GM08714 (cell line): ENCODE results near the gene CYP3A4.
"Not testable (repeated sequence)": the region's sequence is repeated elsewhere in the genome, so short reads cannot be mapped to it uniquely, and the experiment has no call there.

ENCODE experiments used
- H3K4me3 ChIP-seq: fragments of 200-500 bp; sonication (Bioruptor generic); 2 replicates; pipeline ENCODE4 v1.5.1; 2014; ENCODE audit warnings: mild to moderate bottlenecking, low read length, inconsistent platforms
- ZNF274 ChIP-seq: IDR thresholded peaks from 2 replicates; pipeline ENCODE4 v1.6.1; 2012; ENCODE audit warnings: mild to moderate bottlenecking, low read depth, low read length

CYP3A4 gene

GRCh38 chr7:99742737-99743394 lies 41.1 kb downstream of the CYP3A4 start:
- no peak overlapping the region for H3K4me3 ChIP-seq
- no peak for TF ChIP-seq ZNF274

- H3K4me3 ChIP-seq, result no peak overlapping the region
These were observed 42.6 kb downstream of the CYP3A4 start for GRCh38 chr7:99741441-99741795.

GRCh38 chr7:99740573-99741440 lies 43.2 kb downstream of the CYP3A4 start:
- no peak overlapping the region for H3K4me3 ChIP-seq
- no peak for TF ChIP-seq ZNF274

More at GRCh38 chr7:99741441-99741795, 42.6 kb downstream of the CYP3A4 start:
- TF ChIP-seq ZNF274, result no peak

- no peak overlapping the region for H3K4me3 ChIP-seq
- no peak for TF ChIP-seq ZNF274
These were observed 44.0 kb downstream of the CYP3A4 start for GRCh38 chr7:99739699-99740572.

GRCh38 chr7:99737726-99738125 lies 46.3 kb downstream of the CYP3A4 start:
- TF ChIP-seq ZNF274, result no peak
- H3K4me3 ChIP-seq, result no peak overlapping the region

- not testable (repeated sequence) for H3K4me3 ChIP-seq
These were observed 47.3 kb downstream of the CYP3A4 start for GRCh38 chr7:99736667-99737066.

GRCh38 chr7:99734987-99735386 lies 49.0 kb downstream of the CYP3A4 start, which contains the start of gene CYP3A7:
TSS of gene CYP3A7 (minus strand) at chr7:99735196. CDS start at chr7:99735093, 103 bp downstream.
- no peak within 1 kb of the TSS for H3K4me3 ChIP-seq
- TF ChIP-seq ZNF274, result no peak

GRCh38 chr7:99733448-99733847 lies 50.5 kb downstream of the CYP3A4 start:
- TF ChIP-seq ZNF274, result no peak
- H3K4me3 ChIP-seq, result no peak overlapping the region

- TF ChIP-seq ZNF274, result no peak
These were observed 51.0 kb downstream of the CYP3A4 start for GRCh38 chr7:99733003-99733402.

GRCh38 chr7:99731638-99732374 lies 52.2 kb downstream of the CYP3A4 start:
- no peak overlapping the region for H3K4me3 ChIP-seq

More at GRCh38 chr7:99733003-99733402, 51.0 kb downstream of the CYP3A4 start:
- no peak overlapping the region for H3K4me3 ChIP-seq

GRCh38 chr7:99730992-99731391 lies 53.0 kb downstream of the CYP3A4 start:
- no peak for TF ChIP-seq ZNF274

More at GRCh38 chr7:99731638-99732374, 52.2 kb downstream of the CYP3A4 start:
- no peak for TF ChIP-seq ZNF274

GRCh38 chr7:99730238-99730810 lies 53.7 kb downstream of the CYP3A4 start:
- TF ChIP-seq ZNF274, result no peak
- no peak overlapping the region for H3K4me3 ChIP-seq

More at GRCh38 chr7:99730992-99731391, 53.0 kb downstream of the CYP3A4 start:
- H3K4me3 ChIP-seq, result no peak overlapping the region
